GM19438 (cell line): ENCODE results near the gene SMIM29.
"Not testable (repeated sequence)": the region's sequence is repeated elsewhere in the genome, so short reads cannot be mapped to it uniquely, and the experiment has no call there.

Experiments
- ATAC-seq: cut with Tn5 transposase; IDR thresholded peaks from one replicate; pipeline ENCODE4 v1.9.1; 2021; ENCODE audit warnings: low read depth; ENCODE audit not compliant: unreplicated experiment

The SMIM29 gene

GRCh38 chr6:34269658-34270341 lies 21.0 kb upstream of the SMIM29 start:
- ATAC-seq, result not testable (repeated sequence)

GRCh38 chr6:34269132-34269531 lies 20.3 kb upstream of the SMIM29 start:
- not testable (repeated sequence) for ATAC-seq

GRCh38 chr6:34267746-34268145 lies 18.9 kb upstream of the SMIM29 start:
- no peak for ATAC-seq

- not testable (repeated sequence) for ATAC-seq
These were observed 14.7 kb upstream of the SMIM29 start for GRCh38 chr6:34263484-34263883.

GRCh38 chr6:34260576-34261267 lies 11.9 kb upstream of the SMIM29 start:
- no peak for ATAC-seq

GRCh38 chr6:34259529-34260069 lies 10.8 kb upstream of the SMIM29 start:
- ATAC-seq, result no peak

- not testable (repeated sequence) for ATAC-seq
These were observed 3.6 kb upstream of the SMIM29 start for GRCh38 chr6:34252395-34252794.

GRCh38 chr6:34249469-34250261 lies 859 bp upstream of the SMIM29 start:
- ATAC-seq, result peak; percentile 27

- ATAC-seq, result peak; percentile 19
These were observed 544 bp downstream of the SMIM29 start for GRCh38 chr6:34248198-34248726.

GRCh38 chr6:34247481-34248197 lies 1.2 kb downstream of the SMIM29 start:
- ATAC-seq, result no peak

GRCh38 chr6:34246563-34247391 lies 2.0 kb downstream of the SMIM29 start:
- no peak for ATAC-seq

GRCh38 chr6:34246249-34246562 lies 2.6 kb downstream of the SMIM29 start:
- no peak for ATAC-seq

- not testable (repeated sequence) for ATAC-seq
These were observed 3.1 kb downstream of the SMIM29 start for GRCh38 chr6:34245761-34246140.

GRCh38 chr6:34245032-34245760 lies 3.6 kb downstream of the SMIM29 start:
- not testable (repeated sequence) for ATAC-seq

GRCh38 chr6:34243901-34244884 lies 4.6 kb downstream of the SMIM29 start:
- no peak for ATAC-seq

- no peak for ATAC-seq
These were observed 5.6 kb downstream of the SMIM29 start for GRCh38 chr6:34243131-34243771.
